B cell (primary cell): ENCODE results near the gene CACTIN. TPM values are rescaled to one million over a fixed set of nuclear protein-coding genes. Genes with fewer than 3 reads are reported as not detected.
"Not testable (repeated sequence)": the region's sequence is repeated elsewhere in the genome, so short reads cannot be mapped to it uniquely, and the experiment has no call there.

Experiments
- ATAC-seq: fragments of 200-7000 bp; cut with Tn5 transposase; one replicate; pipeline ENCODE4 v1.10.0; 2021; ENCODE audit warnings: low read depth, mild to moderate bottlenecking, moderate number of reproducible peaks, moderate library complexity
- CTCF ChIA-PET: fragments of 350-600 bp; sonication (Branson Sonifier 250); formaldehyde crosslinking; loops from one replicate; lab custom pipeline; 2021; ENCODE audit warnings: antibody characterized with exemption, inconsistent platforms; lab: Charles Lee
- POLR2A ChIA-PET: fragments of 350-600 bp; sonication (Branson Sonifier 250); formaldehyde crosslinking; loops from one replicate; lab custom pipeline; 2021; ENCODE audit warnings: antibody characterized with exemption; lab: Charles Lee
- DNase-seq: peaks from one replicate; pipeline ENCODE4 v3.0.0; 2013
- H2AFZ ChIP-seq: 2 replicates; pipeline ENCODE4 v1.6.1; 2012; ENCODE audit warnings: mild to moderate bottlenecking, low read depth, low read length; ENCODE audit not compliant: insufficient read depth, poor library complexity, severe bottlenecking
- H3K27ac ChIP-seq, 2 donors: 1 replicate in 1 of 2; 2 replicates in 1 of 2; pipeline ENCODE4 v1.5.1; 2012 to 2013; ENCODE audit warnings: low read length in 2 of 2, mild to moderate bottlenecking in 2 of 2, moderate library complexity in 1 of 2
- H3K27me3 ChIP-seq, 4 experiments: fragments of 200-600 bp in 1 of 4; sonication (generic) in 1 of 4; replicated peaks in 1 of 4; 1 replicate in 2 of 4; 2 replicates in 2 of 4; pipeline versions ENCODE4 v1.6.1 to v1.7.0; 2013 to 2016; ENCODE audit warnings: low read length in 3 of 4, mild to moderate bottlenecking in 2 of 4, mixed read lengths in 1 of 4, moderate library complexity in 1 of 4; ENCODE audit not compliant: insufficient read depth in 4 of 4, control insufficient read depth in 3 of 4; ENCODE audit errors: control extremely low read depth in 1 of 4
- H3K36me3 ChIP-seq, 2 experiments: replicated peaks in 1 of 2; 1 replicate in 1 of 2; 2 replicates in 1 of 2; pipeline versions ENCODE4 v1.6.1 to v1.7.1; 2013; ENCODE audit warnings: low read length in 1 of 2; ENCODE audit not compliant: insufficient read depth in 2 of 2, control insufficient read depth in 1 of 2; ENCODE audit errors: control extremely low read depth in 1 of 2, extremely low read depth in 1 of 2
- H3K4me1 ChIP-seq, 2 donors: fragments of 200-600 bp in 1 of 2; sonication (generic) in 1 of 2; 1 replicate in 1 of 2; 2 replicates in 1 of 2; pipeline versions ENCODE4 v1.5.1 to v1.6.1; 2013 to 2017; ENCODE audit warnings: low read length in 2 of 2; ENCODE audit not compliant: control insufficient read depth in 2 of 2, insufficient read depth in 2 of 2
- H3K4me2 ChIP-seq: replicated peaks from 2 replicates; pipeline ENCODE3; 2012; ENCODE audit warnings: mild to moderate bottlenecking, low read depth, low read length; ENCODE audit not compliant: poor library complexity, severe bottlenecking
- H3K4me3 ChIP-seq, 5 experiments: fragments of 200-600 bp in 1 of 5; sonication (generic) in 1 of 5; 1 replicate in 3 of 5; 2 replicates in 2 of 5; pipeline versions ENCODE4 v1.5.1 to v1.7.0; 2011 to 2016; ENCODE audit warnings: low read length in 4 of 5, mild to moderate bottlenecking in 4 of 5, low read depth in 2 of 5, control low read depth in 1 of 5, moderate library complexity in 1 of 5; ENCODE audit not compliant: insufficient read depth in 1 of 5; ENCODE audit errors: control extremely low read depth in 1 of 5, extremely low read depth in 1 of 5
- H3K79me2 ChIP-seq: fragments of 200-600 bp; sonication (generic); one replicate; pipeline ENCODE4 v1.6.0; 2016; ENCODE audit warnings: low read length; ENCODE audit not compliant: control insufficient read depth, insufficient read depth
- H3K9ac ChIP-seq: fragments of 200-600 bp; sonication (generic); 2 replicates; pipeline ENCODE4 v1.6.1; 2017; ENCODE audit warnings: mild to moderate bottlenecking, low read length, moderate library complexity
- H3K9me3 ChIP-seq, 3 donors: one replicate each; pipeline versions ENCODE4 v1.6.1 to v1.7.1; 2013; ENCODE audit warnings: low read length in 2 of 3; ENCODE audit not compliant: control insufficient read depth in 2 of 3, insufficient read depth in 1 of 3; ENCODE audit errors: control extremely low read depth in 1 of 3
- H4K20me1 ChIP-seq: 2 replicates; pipeline ENCODE4 v1.6.0; 2012; ENCODE audit warnings: mild to moderate bottlenecking, low read length; ENCODE audit not compliant: insufficient read depth, control insufficient read depth, poor library complexity, severe bottlenecking
- H3K27ac Mint-ChIP-seq: one replicate; pipeline ENCODE4 v1.8.0; 2021; ENCODE audit warnings: mixed read lengths
- H3K27me3 Mint-ChIP-seq: one replicate; pipeline ENCODE4 v1.8.0; 2021; ENCODE audit warnings: mixed read lengths
- H3K4me1 Mint-ChIP-seq: one replicate; pipeline ENCODE4 v1.8.0; 2021; ENCODE audit warnings: mixed read lengths
- H3K4me3 Mint-ChIP-seq: one replicate; pipeline ENCODE4 v1.8.0; 2021; ENCODE audit warnings: mixed read lengths
- H3K9me3 Mint-ChIP-seq: one replicate; pipeline ENCODE4 v1.8.0; 2022; ENCODE audit warnings: mixed read lengths; ENCODE audit not compliant: insufficient read depth
- EZH2 ChIP-seq: IDR thresholded peaks from 2 replicates; pipeline ENCODE4 v1.6.1; 2012; ENCODE audit warnings: borderline replicate concordance, low read depth, mild to moderate bottlenecking, moderate library complexity, low read length; ENCODE audit not compliant: insufficient read depth, poor library complexity, severe bottlenecking
- WGBS: methylation state at CpG from one replicate; pipeline ENCODE4 v1.1.5; 2013; ENCODE audit warnings: missing lambda C conversion rate; ENCODE audit not compliant: insufficient coverage; 5-methylcytosine and 5-hydroxymethylcytosine counted together
- intact Hi-C: fragments of 100-400 bp; cut with micrococcal nuclease; formaldehyde crosslinking; loops from one replicate; pipeline ENCODE4 v1.10.0; 2022
- polyA plus RNA-seq: library from polyadenylated mRNA; depleted of rRNA; stranded (reverse); fragments of >200 nt; gene quantifications from 2 replicates; pipeline ENCODE4 v1.2.3, GENCODE V29; 2012
- total RNA-seq, 2 donors: library from RNA; stranded (reverse); fragments of 120-200 nt in 1 of 2; gene quantifications; 1 replicate in 1 of 2; 2 replicates in 1 of 2; pipeline versions ENCODE4 v1.2.3 to v1.2.4, GENCODE V29; 2013 to 2022
- TF ChIP-seq, protein P1 (sequence below): fragments of 200-600 bp; IDR thresholded peaks from one replicate; pipeline ENCODE4 v1.8.0; 2022; ENCODE audit warnings: antibody characterized with exemption, mild to moderate bottlenecking

CACTIN gene
- total and polyA plus RNA-seq, 2 donors (not counting 1 experiment from before 2014, with no cell fraction given): 40.6 to 41.8 TPM

GRCh38 chr19:3667766-3668165 lies 41.2 kb upstream of the CACTIN start:
- H2AFZ ChIP-seq: no peak overlapping the region
- Mint-ChIP-seq H3K4me1 (peaks cover 51% of the 10 kb centered on the region), H3K4me3 (no peak overlapping the region), H3K9me3 (no peaks in the 10 kb centered on the region), H3K27ac (no peak overlapping the region), H3K27me3 (no peaks in the 10 kb centered on the region)
- peaks cover 58% of the 10 kb centered on the region for H3K79me2 ChIP-seq
- peaks cover 0 to 19% (median 5%) of the 10 kb centered on the region in 4 experiments for H3K27me3 ChIP-seq
- H3K4me2 ChIP-seq: no peak overlapping the region
- TF ChIP-seq, protein P1, sequence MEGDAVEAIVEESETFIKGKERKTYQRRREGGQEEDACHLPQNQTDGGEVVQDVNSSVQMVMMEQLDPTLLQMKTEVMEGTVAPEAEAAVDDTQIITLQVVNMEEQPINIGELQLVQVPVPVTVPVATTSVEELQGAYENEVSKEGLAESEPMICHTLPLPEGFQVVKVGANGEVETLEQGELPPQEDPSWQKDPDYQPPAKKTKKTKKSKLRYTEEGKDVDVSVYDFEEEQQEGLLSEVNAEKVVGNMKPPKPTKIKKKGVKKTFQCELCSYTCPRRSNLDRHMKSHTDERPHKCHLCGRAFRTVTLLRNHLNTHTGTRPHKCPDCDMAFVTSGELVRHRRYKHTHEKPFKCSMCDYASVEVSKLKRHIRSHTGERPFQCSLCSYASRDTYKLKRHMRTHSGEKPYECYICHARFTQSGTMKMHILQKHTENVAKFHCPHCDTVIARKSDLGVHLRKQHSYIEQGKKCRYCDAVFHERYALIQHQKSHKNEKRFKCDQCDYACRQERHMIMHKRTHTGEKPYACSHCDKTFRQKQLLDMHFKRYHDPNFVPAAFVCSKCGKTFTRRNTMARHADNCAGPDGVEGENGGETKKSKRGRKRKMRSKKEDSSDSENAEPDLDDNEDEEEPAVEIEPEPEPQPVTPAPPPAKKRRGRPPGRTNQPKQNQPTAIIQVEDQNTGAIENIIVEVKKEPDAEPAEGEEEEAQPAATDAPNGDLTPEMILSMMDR: no peak
- no peak for TF ChIP-seq EZH2
- ATAC-seq (no peak), DNase-seq (no peak)
- WGBS: 93% methylated on average over 14 of the region's 17 CpGs
- no peak overlapping the region for H3K9ac ChIP-seq
- H4K20me1 ChIP-seq: peaks cover 63% of the 10 kb centered on the region
- no peak overlapping the region for H3K27ac ChIP-seq
- peaks cover 0 to 3% (median 0%) of the 10 kb centered on the region in 3 donors for H3K9me3 ChIP-seq
- ChIA-PET POLR2A (no interaction called here), CTCF (interaction anchor here (0.9 to 5.1 kb wide), 5 partner anchors 13 to 36 kb away, joined by 3 to 110 read pairs (median 8); partner anchors contain the start of genes PIP5K1C and TJP3)
- intact Hi-C loops: loop anchor here (5.0 kb wide), 1 partner anchor 155 kb away; no protein-coding TSS in a partner anchor
- H3K4me1 ChIP-seq: peaks cover 37 to 41% of the 10 kb centered on the region in 2 donors
- peaks cover 0 to 8% of the 10 kb centered on the region in 2 experiments for H3K36me3 ChIP-seq
- H3K4me3 ChIP-seq: no peak overlapping the region

DNA sequence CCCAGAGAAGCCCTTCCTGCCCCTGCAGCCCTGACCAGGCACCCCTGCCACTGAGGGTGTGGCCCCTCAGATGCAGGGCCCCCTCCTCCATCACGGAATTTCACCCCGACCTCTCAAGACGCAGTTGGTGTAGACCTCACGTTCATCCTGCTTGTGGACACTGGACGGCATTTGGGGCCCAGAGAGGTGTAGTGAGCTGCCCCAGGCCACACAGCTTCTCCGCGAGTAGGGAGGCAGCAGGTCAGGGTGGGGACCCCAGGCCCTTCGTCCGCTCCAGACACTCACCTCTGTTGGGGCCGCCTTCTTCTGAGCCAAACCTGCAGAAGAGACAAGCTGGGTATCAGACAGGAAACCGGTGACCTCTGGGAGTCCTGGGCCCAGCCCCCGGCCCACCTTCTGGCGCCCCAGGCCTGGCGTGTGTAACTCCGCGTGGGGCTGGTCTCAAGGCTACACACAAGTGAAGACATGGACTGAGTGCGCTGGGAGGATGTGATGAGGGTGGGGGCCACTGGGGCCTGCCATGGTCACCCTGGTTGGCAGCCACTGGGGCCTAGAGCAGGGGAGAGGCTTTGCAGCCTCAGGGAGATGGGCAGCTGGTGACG lies 40.5 kb upstream of the CACTIN start:
- Mint-ChIP-seq H3K4me1 (peaks cover 47% of the 10 kb centered on the region), H3K27me3 (no peaks in the 10 kb centered on the region), H3K27ac (peak overlapping the region; percentile 53), H3K4me3 (no peak overlapping the region), H3K9me3 (no peaks in the 10 kb centered on the region)
- 95% methylated on average over 17 of the region's 18 CpGs for WGBS
- Histone ChIP-seq H2AFZ (no peak overlapping the region), H3K4me1 (peaks cover 35 to 40% of the 10 kb centered on the region in 2 donors), H3K79me2 (peaks cover 53% of the 10 kb centered on the region), H3K27me3 (peaks cover 0 to 16% (median 5%) of the 10 kb centered on the region in 4 experiments), H3K27ac (no peak overlapping the region), H3K9me3 (peaks cover 0 to 3% (median 0%) of the 10 kb centered on the region in 3 donors), H3K4me2 (no peak overlapping the region), H4K20me1 (peaks cover 58% of the 10 kb centered on the region), H3K4me3 (no peak overlapping the region), H3K9ac (no peak overlapping the region), H3K36me3 (peaks cover 0 to 9% of the 10 kb centered on the region in 2 experiments)
- intact Hi-C loops: loop anchor here (5.0 kb wide), 1 partner anchor 155 kb away; no protein-coding TSS in a partner anchor
- ATAC-seq (no peak), DNase-seq (no peak)
- POLR2A ChIA-PET: no interaction called here
- CTCF ChIA-PET: interaction anchor here (0.9 to 5.1 kb wide), 6 partner anchors 13 to 37 kb away, joined by 3 to 110 read pairs (median 7); partner anchors contain the start of genes PIP5K1C and TJP3
- TF ChIP-seq, protein P1: no peak
- no peak for TF ChIP-seq EZH2

DNA sequence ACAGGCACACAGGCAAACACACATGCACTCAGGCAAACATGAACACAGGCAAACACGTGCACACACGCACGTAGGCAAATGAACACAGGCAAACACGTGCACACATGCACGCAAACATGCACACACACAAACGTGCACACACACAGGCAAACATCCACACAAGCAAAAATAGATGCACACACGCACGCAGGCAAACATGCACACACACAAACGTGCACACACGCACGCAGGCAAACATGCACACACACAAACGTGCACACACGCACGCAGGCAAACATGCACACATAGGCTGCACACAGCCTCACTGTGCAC lies 39.9 kb upstream of the CACTIN start:
- H3K27ac Mint-ChIP-seq, H2AFZ ChIP-seq, H3K36me3 ChIP-seq, H3K4me3 ChIP-seq, H3K4me3 Mint-ChIP-seq, ATAC-seq, H3K9me3 ChIP-seq, H3K27ac ChIP-seq, H3K9ac ChIP-seq, H3K9me3 Mint-ChIP-seq, H3K27me3 ChIP-seq, H3K4me2 ChIP-seq, H3K27me3 Mint-ChIP-seq, DNase-seq: not testable (repeated sequence)
- ChIA-PET POLR2A (interaction anchor here (0.6 kb wide), 1 partner anchor 22 kb away, joined by 8 read pairs; no protein-coding TSS in a partner anchor), CTCF (interaction anchor here (0.6 to 5.1 kb wide), 13 partner anchors 10 to 299 kb away, joined by 3 to 110 read pairs (median 5); partner anchors contain the start of genes CACTIN, PIP5K1C and TJP3)
- H4K20me1 ChIP-seq: peaks cover 51% of the 10 kb centered on the region
- peaks cover 28 to 34% of the 10 kb centered on the region in 2 donors for H3K4me1 ChIP-seq
- intact Hi-C loops: loop anchor here (1.0 to 5.0 kb wide), 2 partner anchors 34 to 156 kb away; partner anchors contain the start of gene PIP5K1C
- WGBS: 94% methylated on average over 14 of the region's 14 CpGs
- H3K4me1 Mint-ChIP-seq: peaks cover 41% of the 10 kb centered on the region
- H3K79me2 ChIP-seq: peaks cover 49% of the 10 kb centered on the region
